Uterine smooth muscle cell (primary cell): ENCODE measurements around the gene KHDRBS2. TPM values are rescaled to one million over a fixed set of nuclear protein-coding genes. Genes with fewer than 3 reads are reported as not detected.

Experiments
- total RNA-seq: library from RNA; depleted of rRNA; stranded (reverse); fragments of >200 nt; gene quantifications from 2 replicates; pipeline ENCODE4 v1.2.3, GENCODE V29; 2014

Gene KHDRBS2
- total RNA-seq, result not detected in 2 replicates

GRCh38 chr6:62285612-62286469 lies at the start of gene KHDRBS2:
Gene KHDRBS2, minus strand, starts transcription at chr6:62286225.

